ENCODE results near the gene CCL22. TPM values are rescaled to one million over a fixed set of nuclear protein-coding genes. Genes with fewer than 3 reads are reported as not detected.

The CCL22 gene
- total and polyA plus RNA-seq, 2 of the 4 experiments (the other 2 are of a cell fraction), result not detected

- H2AFZ ChIP-seq (replicated peaks; ENCODE audit: low read length, poor library complexity), result no peak overlapping the region
- DNase-seq (no peak), ATAC-seq (ENCODE audit: low read depth) (no peak)
- H3K4ac ChIP-seq (ENCODE audit: low read depth, low read length), result no peak overlapping the region
- ChIA-PET CTCF (no interaction called here), POLR2A (ENCODE audit: unreplicated experiment) (no interaction called here)
- no peaks in the 10 kb centered on the region for H3K36me3 ChIP-seq (ENCODE audit: control insufficient read depth, insufficient read depth, low read length)
- no peaks in the 10 kb centered on the region for H3K79me1 ChIP-seq (ENCODE audit: low read depth in 1 of 2, low read length in 2 of 2)
- H2AK5ac ChIP-seq (ENCODE audit: low read depth, low read length), result no peak overlapping the region
- H3K9me3 ChIP-seq (ENCODE audit: control insufficient read depth, insufficient read depth, low read length), result peaks cover 3% of the 10 kb centered on the region
- H2BK15ac ChIP-seq (ENCODE audit: low read depth, low read length), result no peak overlapping the region
- intact Hi-C loops (cut with micrococcal nuclease), result no loop called here
- peak overlapping the region; percentile 24 for H2BK5ac ChIP-seq (ENCODE audit: low read depth, low read length, poor library complexity, severe bottlenecking)
- H3K9me1 ChIP-seq (ENCODE audit: insufficient read depth, low read length), result no peaks in the 10 kb centered on the region
- H3K9ac ChIP-seq (ENCODE audit: low read depth, low read length), result no peak overlapping the region
- no peak overlapping the region for H3K23ac ChIP-seq (ENCODE audit: low read depth, low read length)
- peaks cover 40% of the 10 kb centered on the region for H3K27me3 ChIP-seq (ENCODE audit: control insufficient read depth, insufficient read depth, low read length)
- H2BK20ac ChIP-seq (ENCODE audit: low read depth, low read length), result no peak overlapping the region
- no peak overlapping the region for H4K5ac ChIP-seq (ENCODE audit: low read depth, low read length)
- H4K20me1 ChIP-seq (ENCODE audit: insufficient read depth, low read length), result no peaks in the 10 kb centered on the region
- H3K14ac ChIP-seq (replicated peaks; ENCODE audit: low read depth, low read length), result no peak overlapping the region
- no peak overlapping the region for H2AK9ac ChIP-seq (replicated peaks; ENCODE audit: low read depth, low read length, poor library complexity)
- H4K91ac ChIP-seq (ENCODE audit: insufficient read depth, low read depth, low read length), result no peak overlapping the region
- dilution Hi-C loops (cut with HindIII; ENCODE audit: low sequenced_read_pairs, unreplicated experiment), result no loop called here
- no peak overlapping the region for H3K56ac ChIP-seq (ENCODE audit: extremely low read depth, insufficient read depth, low read length)
- no peak overlapping the region for H2BK120ac ChIP-seq (ENCODE audit: low read depth, low read length)
- in situ Hi-C loops (cut with MboI; ENCODE audit: low sequenced_read_pairs), result no loop called here
- no peak overlapping the region for H3K27ac ChIP-seq (ENCODE audit: insufficient read depth, low read length)
- peaks cover 1% of the 10 kb centered on the region; the same call in 1 of the 2 replicates for H3K4me1 ChIP-seq (ENCODE audit: control insufficient read depth, insufficient read depth, low read length)
- H3K18ac ChIP-seq (ENCODE audit: low read depth, low read length), result no peak overlapping the region
- TF ChIP-seq RAD21 (IDR thresholded peaks at IDR 0.05; ENCODE audit: low read length), result no peak
- no peak for TF ChIP-seq RFX5 (IDR thresholded peaks at IDR 0.05; ENCODE audit: low read depth, low read length)
- TF ChIP-seq ELK1 (IDR thresholded peaks at IDR 0.05; ENCODE audit: borderline replicate concordance, low read depth, low read length), result no peak
- no peak overlapping the region for H4K8ac ChIP-seq (ENCODE audit: low read depth in 2 of 2, low read length in 2 of 2)
- BruUV-seq (replicated peaks), result no TSS peak
- 78% methylated on average over 3 of the region's 3 CpGs; no CpG with 5 or more reads in 1 of the 2 experiments for WGBS, 2 experiments (ENCODE audit: extremely low coverage in 2 of 2, insufficient read length in 1 of 2)
- no peak overlapping the region for H3K4me2 ChIP-seq (ENCODE audit: low read depth, low read length)
- H3K4me3 ChIP-seq (ENCODE audit: insufficient read depth, low read depth, low read length), result no peak overlapping the region
Observed at GRCh38 chr16:57389087-57389468, 30.5 kb downstream of the CCL22 start.

Data from IMR-90 (cell line).